HL-60 (cell line): ENCODE data around the gene ASCL2.

Experiments used
- DNase-seq, 2 experiments: peaks; one replicate each; pipeline ENCODE4 v3.0.0-alpha.2; 2010 to 2020; ENCODE audit warnings: low read depth in 1 of 2, low spot score in 1 of 2
- H3K27ac ChIP-seq: fragments of 250-450 bp; sonication (Bioruptor Pico); replicated peaks from 2 replicates; pipeline ENCODE4 v1.5.1; 2020; ENCODE audit warnings: mild to moderate bottlenecking, moderate library complexity
- H3K27me3 ChIP-seq: fragments of 250-450 bp; sonication (Bioruptor Pico); 2 replicates; pipeline ENCODE4 v1.5.1; 2021; ENCODE audit warnings: mild to moderate bottlenecking, moderate library complexity; ENCODE audit not compliant: insufficient read depth, poor library complexity, severe bottlenecking
- H3K4me3 ChIP-seq: replicated peaks from 2 replicates; pipeline ENCODE4 v1.5.1; 2011; ENCODE audit warnings: mild to moderate bottlenecking, control low read depth, low read length; ENCODE audit not compliant: insufficient read depth
- GABPA ChIP-seq: IDR thresholded peaks from 2 replicates; pipeline ENCODE4 v1.6.1; 2012; ENCODE audit warnings: low read depth
- POLR2AphosphoS5 ChIP-seq: IDR thresholded peaks from 2 replicates; pipeline ENCODE4 v1.6.1; 2012; ENCODE audit warnings: low read depth
- REST ChIP-seq: IDR thresholded peaks from 2 replicates; pipeline ENCODE4 v1.6.1; 2012; ENCODE audit warnings: low read depth; ENCODE audit not compliant: insufficient replicate concordance
- SPI1 ChIP-seq: IDR thresholded peaks from 2 replicates; pipeline ENCODE4 v1.6.1; 2012; ENCODE audit warnings: low read depth, mild to moderate bottlenecking, borderline replicate concordance
- TF ChIP-seq, protein P1 (sequence below): IDR thresholded peaks from one replicate; pipeline ENCODE4 v1.5.1; 2011; ENCODE audit warnings: low read length, control low read depth, inconsistent platforms; ENCODE audit not compliant: insufficient read depth

The ASCL2 gene

GRCh38 chr11:2303627-2304505, 33.5 kb upstream of the ASCL2 start:
- no peak for TF ChIP-seq SPI1
- DNase-seq: peak in 1 of 2 experiments; percentile 52
- peak overlapping the region; percentile 69 for H3K4me3 ChIP-seq
- H3K27ac ChIP-seq: peak overlapping the region; percentile 98
- H3K27me3 ChIP-seq: no peaks in the 10 kb centered on the region

GRCh38 chr11:2302896-2303626, 32.7 kb upstream of the ASCL2 start:
- no peaks in the 10 kb centered on the region for H3K27me3 ChIP-seq
- peak overlapping the region; percentile 98 for H3K27ac ChIP-seq
- no peak for DNase-seq
- no peak; the same call in 1 of the 2 replicates for TF ChIP-seq POLR2AphosphoS5
- no peak for TF ChIP-seq GABPA
- TF ChIP-seq, protein P1, sequence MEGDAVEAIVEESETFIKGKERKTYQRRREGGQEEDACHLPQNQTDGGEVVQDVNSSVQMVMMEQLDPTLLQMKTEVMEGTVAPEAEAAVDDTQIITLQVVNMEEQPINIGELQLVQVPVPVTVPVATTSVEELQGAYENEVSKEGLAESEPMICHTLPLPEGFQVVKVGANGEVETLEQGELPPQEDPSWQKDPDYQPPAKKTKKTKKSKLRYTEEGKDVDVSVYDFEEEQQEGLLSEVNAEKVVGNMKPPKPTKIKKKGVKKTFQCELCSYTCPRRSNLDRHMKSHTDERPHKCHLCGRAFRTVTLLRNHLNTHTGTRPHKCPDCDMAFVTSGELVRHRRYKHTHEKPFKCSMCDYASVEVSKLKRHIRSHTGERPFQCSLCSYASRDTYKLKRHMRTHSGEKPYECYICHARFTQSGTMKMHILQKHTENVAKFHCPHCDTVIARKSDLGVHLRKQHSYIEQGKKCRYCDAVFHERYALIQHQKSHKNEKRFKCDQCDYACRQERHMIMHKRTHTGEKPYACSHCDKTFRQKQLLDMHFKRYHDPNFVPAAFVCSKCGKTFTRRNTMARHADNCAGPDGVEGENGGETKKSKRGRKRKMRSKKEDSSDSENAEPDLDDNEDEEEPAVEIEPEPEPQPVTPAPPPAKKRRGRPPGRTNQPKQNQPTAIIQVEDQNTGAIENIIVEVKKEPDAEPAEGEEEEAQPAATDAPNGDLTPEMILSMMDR: no peak
- H3K4me3 ChIP-seq: peak overlapping the region; percentile 69

DNA sequence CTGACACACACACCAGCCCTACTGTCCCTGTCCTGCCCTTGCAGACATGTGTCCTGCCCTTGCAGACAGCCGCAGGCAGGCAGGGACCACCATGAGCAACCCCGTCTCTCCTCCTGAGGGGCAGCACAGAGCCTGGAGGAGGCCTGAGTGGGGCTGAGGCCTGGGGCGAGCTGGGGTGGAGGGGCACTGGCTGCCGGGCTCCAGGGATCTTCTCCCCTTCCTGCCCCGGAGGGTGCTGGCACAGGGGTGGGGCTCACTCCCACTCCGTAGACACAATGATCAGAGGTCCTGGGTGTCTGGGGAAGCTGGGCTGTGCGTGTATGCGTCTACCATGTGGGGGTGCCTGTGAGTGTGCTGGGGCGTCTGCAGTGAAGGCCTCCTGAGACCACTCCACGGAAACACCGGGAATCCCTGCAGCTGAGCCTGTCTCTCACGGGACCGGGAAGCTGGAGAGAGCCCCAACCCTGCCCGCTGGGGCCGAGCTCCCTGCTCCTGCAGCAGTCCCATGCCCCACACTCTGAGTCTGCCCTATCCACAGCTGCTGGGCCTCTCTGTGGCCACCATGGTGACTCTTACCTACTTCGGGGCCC, 32.0 kb upstream of the ASCL2 start:
- Histone ChIP-seq H3K4me3 (peak overlapping the region; percentile 69), H3K27ac (peak overlapping the region; percentile 98), H3K27me3 (no peaks in the 10 kb centered on the region)
- TF ChIP-seq, protein P1: no peak
- TF ChIP-seq SPI1 (no peak), REST (peak; percentile 32)
- peak; percentile 76 to 80 for DNase-seq

GRCh38 chr11:2301631-2302305, 31.4 kb upstream of the ASCL2 start, which contains the start of the genes C11orf21 and TSPAN32:
Gene C11orf21, minus strand, starts transcription at chr11:2301918. Its CDS starts 110 bp downstream, at chr11:2301808.
Gene TSPAN32, plus strand, starts transcription at chr11:2302013. Its CDS starts 137 bp downstream, at chr11:2302150.
- H3K27ac ChIP-seq: peak within 1 kb of the TSS; percentile 98
- H3K27me3 ChIP-seq: no peaks in the 10 kb centered on the region
- peak; percentile 97 to 100 for DNase-seq
- peak within 1 kb of the TSS; percentile 69 for H3K4me3 ChIP-seq
- peak; percentile 97 for TF ChIP-seq POLR2AphosphoS5
- TF ChIP-seq, protein P1: no peak
- peak; percentile 47; the same call in 1 of the 2 replicates for TF ChIP-seq GABPA
- peak; percentile 76; the same call in 1 of the 2 replicates for TF ChIP-seq SPI1
